Upper lobe of left lung (tissue), 6 donors: ENCODE data around the gene SMIM28. TPM values are rescaled to one million over a fixed set of nuclear protein-coding genes. Genes with fewer than 3 reads are reported as not detected.

Source experiments
- ATAC-seq, 2 donors: fragments of 200-7000 bp; cut with Tn5 transposase; one replicate each; pipeline ENCODE4 v1.9.1; 2022; ENCODE audit warnings: mild to moderate bottlenecking in 2 of 2, moderate library complexity in 2 of 2; ENCODE audit not compliant: low FRiP score in 2 of 2
- DNase-seq, 2 donors: peaks; one replicate each; pipeline ENCODE4 v3.0.0-alpha.2; 2019 to 2020
- H3K27ac ChIP-seq, 4 donors: fragments of 200-600 bp; sonication (generic); one replicate each; pipeline ENCODE4 v1.5.1; 2016 to 2019
- H3K27me3 ChIP-seq, 4 donors: fragments of 200-600 bp; sonication (generic); one replicate each; pipeline ENCODE4 v1.5.1; 2017 to 2019
- H3K36me3 ChIP-seq, 4 donors: fragments of 200-600 bp; sonication (generic); one replicate each; pipeline ENCODE4 v1.5.1; 2016 to 2019
- H3K4me1 ChIP-seq, 4 donors: fragments of 200-600 bp; sonication (generic); one replicate each; pipeline ENCODE4 v1.5.1; 2018 to 2019
- H3K4me3 ChIP-seq, 4 donors: fragments of 200-600 bp; sonication (generic); one replicate each; pipeline ENCODE4 v1.5.1; 2017 to 2019; ENCODE audit warnings: mild to moderate bottlenecking in 2 of 4, moderate library complexity in 1 of 4
- H3K9me3 ChIP-seq, 4 donors: fragments of 200-600 bp; sonication (generic); one replicate each; pipeline ENCODE4 v1.5.1; 2018 to 2019
- EP300 ChIP-seq, 4 donors: sonication (generic); formaldehyde crosslinking; IDR thresholded peaks; one replicate each; pipeline ENCODE4 v1.5.1; 2017; ENCODE audit warnings: antibody characterized with exemption in 4 of 4, control low read depth in 2 of 4
- POLR2A ChIP-seq, 4 donors: fragments of 450-650 bp; IDR thresholded peaks; one replicate each; pipeline ENCODE4 v1.5.1; 2016 to 2017; ENCODE audit warnings: antibody characterized with exemption in 4 of 4, mild to moderate bottlenecking in 2 of 4
- POLR2AphosphoS5 ChIP-seq, 2 donors: sonication (generic); formaldehyde crosslinking; IDR thresholded peaks; one replicate each; pipeline ENCODE4 v1.5.1; 2017; ENCODE audit warnings: antibody characterized with exemption in 2 of 2
- WGBS, 2 donors: methylation state at CpG; one replicate each; pipeline ENCODE4 v1.1.5; 2017 to 2018; 5-methylcytosine and 5-hydroxymethylcytosine counted together
- total RNA-seq, 6 donors: library from RNA; depleted of rRNA in 4 of 6; stranded (reverse); fragments of >200 nt in 4 of 6; gene quantifications; one replicate each; pipeline versions ENCODE4 v1.1.0 to v1.2.1, GENCODE V29; 2016 to 2021
- TF ChIP-seq, protein P1 (sequence below), 6 experiments: fragments of 450-650 bp in 4 of 6; fragments of 200-600 bp in 2 of 6; sonication (generic) in 2 of 6; IDR thresholded peaks; one replicate each; pipeline ENCODE4 v1.5.1; 2016 to 2019; ENCODE audit warnings: antibody characterized with exemption in 6 of 6
- donor health status: DM: no; HTN: no; CAD: no; lungs with moderate emphysema.
- donor health status: DM: no; HTN: yes; CAD: no; lungs with severe emphysema.

Gene SMIM28
- total RNA-seq, 6 donors from 2014 or later: not detected

DNA sequence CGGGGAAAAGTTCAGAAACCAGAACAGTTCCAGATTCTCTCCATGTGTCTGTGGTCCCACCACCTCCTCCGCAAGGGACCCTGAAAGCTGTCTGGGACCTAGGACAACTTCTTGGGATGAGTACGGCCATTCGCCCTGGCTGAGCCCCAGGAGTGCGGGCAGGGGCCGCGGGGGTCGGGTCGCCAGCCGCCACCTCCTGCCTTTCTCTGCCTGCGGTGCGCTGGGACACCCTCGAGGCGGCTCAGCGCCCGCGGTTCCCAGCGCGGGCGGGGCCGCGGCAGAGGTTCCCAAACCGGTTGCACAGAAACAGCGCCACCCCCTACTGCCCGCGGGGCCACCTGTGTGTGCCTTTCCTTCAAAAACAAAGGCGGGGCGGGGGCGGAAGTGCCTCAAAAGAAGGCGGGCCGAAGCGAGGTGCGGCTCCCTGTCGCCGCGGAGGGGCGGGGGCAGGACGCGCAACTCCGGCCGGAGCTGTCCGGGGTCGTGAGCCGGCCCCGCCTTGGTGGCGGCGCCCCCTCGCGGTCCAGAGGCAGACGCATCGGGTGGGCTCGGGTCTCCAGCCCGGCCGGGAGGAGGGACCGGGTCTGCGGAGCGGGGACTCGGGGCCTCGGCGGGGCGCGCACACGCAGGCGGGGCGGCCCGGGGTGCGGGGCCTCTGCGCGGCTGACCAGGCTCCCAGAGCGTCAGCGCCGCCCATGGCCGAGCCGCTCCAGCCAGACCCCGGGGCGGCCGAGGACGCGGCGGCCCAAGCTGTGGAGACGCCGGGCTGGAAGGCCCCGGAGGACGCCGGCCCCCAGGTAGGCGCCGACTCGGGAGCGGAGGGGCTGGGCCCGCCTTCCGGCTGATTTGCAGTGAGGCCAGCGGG, 26.3 kb downstream of the SMIM28 start, which contains the start of gene HEBP2:
HEBP2 (plus strand) TSS at position 423 of the 865 bp plus-strand sequence; CDS start at position 696, 273 bp downstream.
- WGBS, 2 donors: 0% methylated on average over 40 of the region's 92 CpGs; no CpG with 5 or more reads in 1 of the 2 donors
- peak; percentile 93 to 94 for ATAC-seq
- Histone ChIP-seq H3K36me3 (peaks cover 9 to 35% (median 19%) of the 10 kb centered on the region in 4 donors), H3K4me3 (peak within 1 kb of the TSS; percentile 70 to 90 (median 81)), H3K27ac (peak within 1 kb of the TSS; percentile 93 to 96 (median 94)), H3K27me3 (no peaks in the 10 kb centered on the region), H3K9me3 (no peaks in the 10 kb centered on the region), H3K4me1 (peaks cover 0 to 19% (median 6%) of the 10 kb centered on the region in 4 donors)
- DNase-seq: peak; percentile 96 to 98
- TF ChIP-seq POLR2A (IDR thresholded peaks at IDR 0.05) (peak in 3 of 4 donors; percentile 70 to 91 (median 88)), POLR2AphosphoS5 (IDR thresholded peaks at IDR 0.05) (peak; percentile 55 to 92), EP300 (IDR thresholded peaks at IDR 0.05) (peak in 1 of 4 donors; percentile 12)
- TF ChIP-seq, protein P1, sequence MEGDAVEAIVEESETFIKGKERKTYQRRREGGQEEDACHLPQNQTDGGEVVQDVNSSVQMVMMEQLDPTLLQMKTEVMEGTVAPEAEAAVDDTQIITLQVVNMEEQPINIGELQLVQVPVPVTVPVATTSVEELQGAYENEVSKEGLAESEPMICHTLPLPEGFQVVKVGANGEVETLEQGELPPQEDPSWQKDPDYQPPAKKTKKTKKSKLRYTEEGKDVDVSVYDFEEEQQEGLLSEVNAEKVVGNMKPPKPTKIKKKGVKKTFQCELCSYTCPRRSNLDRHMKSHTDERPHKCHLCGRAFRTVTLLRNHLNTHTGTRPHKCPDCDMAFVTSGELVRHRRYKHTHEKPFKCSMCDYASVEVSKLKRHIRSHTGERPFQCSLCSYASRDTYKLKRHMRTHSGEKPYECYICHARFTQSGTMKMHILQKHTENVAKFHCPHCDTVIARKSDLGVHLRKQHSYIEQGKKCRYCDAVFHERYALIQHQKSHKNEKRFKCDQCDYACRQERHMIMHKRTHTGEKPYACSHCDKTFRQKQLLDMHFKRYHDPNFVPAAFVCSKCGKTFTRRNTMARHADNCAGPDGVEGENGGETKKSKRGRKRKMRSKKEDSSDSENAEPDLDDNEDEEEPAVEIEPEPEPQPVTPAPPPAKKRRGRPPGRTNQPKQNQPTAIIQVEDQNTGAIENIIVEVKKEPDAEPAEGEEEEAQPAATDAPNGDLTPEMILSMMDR (IDR thresholded peaks at IDR 0.05): peak; percentile 49 to 91 (median 80)

DNA sequence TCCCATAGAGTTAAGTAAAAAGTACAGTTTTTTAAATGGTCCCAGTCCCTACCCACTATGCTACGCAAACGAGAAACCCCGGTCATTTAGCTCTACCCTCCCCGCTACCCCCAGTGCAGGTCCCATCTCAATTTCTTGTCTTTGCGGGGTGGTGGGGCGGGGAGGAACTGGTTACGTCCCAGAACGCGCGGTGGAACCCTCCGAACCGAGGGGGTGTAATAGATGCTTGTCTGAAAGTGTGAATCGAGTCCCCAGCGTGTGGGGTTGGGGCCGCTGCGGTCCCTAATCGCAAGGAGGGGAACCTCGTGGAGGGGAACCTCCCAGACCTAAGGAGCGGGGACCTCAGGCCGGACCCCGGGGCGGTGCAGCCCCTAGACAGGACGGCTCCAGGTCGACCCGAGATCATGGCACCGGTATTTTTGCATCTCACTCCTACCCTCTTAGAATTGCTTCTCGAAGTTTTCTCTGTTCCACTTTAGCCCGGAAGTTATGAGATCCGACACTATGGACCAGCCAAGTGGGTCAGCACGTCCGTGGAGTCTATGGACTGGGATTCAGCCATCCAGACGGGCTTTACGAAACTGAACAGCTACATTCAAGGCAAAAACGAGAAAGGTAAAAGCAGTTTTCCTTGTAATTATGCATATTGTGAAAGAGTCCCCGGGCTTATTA, 27.1 kb downstream of the SMIM28 start:
- H3K27ac ChIP-seq: peak overlapping the region; percentile 93 to 96 (median 94)
- WGBS, 2 donors: 6 to 9% methylated on average over 17 to 35 of the region's 35 CpGs
- peaks cover 9 to 43% (median 24%) of the 10 kb centered on the region in 4 donors for H3K36me3 ChIP-seq
- no peaks in the 10 kb centered on the region for H3K27me3 ChIP-seq
- peak overlapping the region; percentile 70 to 90 (median 81) for H3K4me3 ChIP-seq
- H3K4me1 ChIP-seq: peaks cover 0 to 22% (median 6%) of the 10 kb centered on the region in 4 donors
- H3K9me3 ChIP-seq: no peaks in the 10 kb centered on the region
- DNase-seq (peak; percentile 28 to 84), ATAC-seq (peak; percentile 25 to 29)
- TF ChIP-seq POLR2A (IDR thresholded peaks at IDR 0.05) (no peak), POLR2AphosphoS5 (IDR thresholded peaks at IDR 0.05) (no peak), EP300 (IDR thresholded peaks at IDR 0.05) (no peak)
- TF ChIP-seq, protein P1 (IDR thresholded peaks at IDR 0.05): no peak

DNA sequence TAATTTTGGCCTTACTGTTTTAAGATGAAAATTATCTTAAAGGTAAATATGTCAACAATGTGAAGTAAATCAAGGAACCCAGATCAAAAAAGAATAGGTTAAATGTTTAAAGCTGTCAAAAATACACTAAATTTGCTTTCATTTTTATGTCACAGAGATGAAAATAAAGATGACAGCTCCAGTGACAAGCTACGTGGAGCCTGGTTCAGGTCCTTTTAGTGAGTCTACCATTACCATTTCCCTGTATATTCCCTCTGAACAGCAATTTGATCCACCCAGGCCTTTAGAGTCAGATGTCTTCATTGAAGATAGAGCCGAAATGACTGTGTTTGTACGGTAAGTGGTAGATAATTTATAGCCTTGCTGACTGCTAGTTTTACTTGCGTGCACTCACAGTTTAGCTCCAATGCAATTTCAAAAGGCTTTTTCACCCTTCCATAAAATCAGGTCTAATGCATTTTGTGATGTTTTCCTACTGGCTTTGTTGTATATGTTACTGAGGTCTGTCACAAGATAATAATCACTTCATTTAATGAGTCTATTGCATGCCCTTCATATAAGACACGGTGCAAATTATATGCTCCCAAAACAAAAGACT, 28.2 kb downstream of the SMIM28 start:
- TF ChIP-seq, protein P1 (IDR thresholded peaks at IDR 0.05): no peak
- no peak for TF ChIP-seq EP300 (IDR thresholded peaks at IDR 0.05)
- no peak for TF ChIP-seq POLR2A (IDR thresholded peaks at IDR 0.05)
- no peak for TF ChIP-seq POLR2AphosphoS5 (IDR thresholded peaks at IDR 0.05)

DNA sequence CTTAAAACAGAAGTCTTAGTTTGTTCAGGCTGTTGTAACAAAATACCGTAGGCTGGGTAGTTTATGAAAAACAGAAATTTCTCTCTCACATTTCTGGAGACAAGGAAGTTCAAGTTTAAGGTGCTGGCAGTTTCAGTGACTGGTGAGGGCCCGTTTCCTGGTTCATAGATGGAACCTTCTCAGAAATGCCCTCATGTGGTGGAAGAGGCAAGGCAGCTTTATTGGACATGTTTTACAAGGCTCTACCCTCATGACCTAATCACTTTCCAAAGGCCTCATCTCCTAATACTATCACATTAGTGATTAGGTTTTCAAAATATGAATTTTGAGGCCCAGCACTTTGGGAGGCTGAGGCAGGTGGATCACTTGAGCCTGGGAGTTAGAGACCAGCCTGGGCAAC, 28.7 kb downstream of the SMIM28 start:
- Histone ChIP-seq H3K9me3 (no peaks in the 10 kb centered on the region), H3K27me3 (no peaks in the 10 kb centered on the region), H3K36me3 (peaks cover 9 to 57% (median 27%) of the 10 kb centered on the region in 4 donors), H3K4me3 (no peak overlapping the region), H3K27ac (no peak overlapping the region), H3K4me1 (peaks cover 4 to 35% (median 18%) of the 10 kb centered on the region in 4 donors)
- TF ChIP-seq POLR2AphosphoS5 (IDR thresholded peaks at IDR 0.05): no peak
- TF ChIP-seq POLR2A (IDR thresholded peaks at IDR 0.05): no peak
- TF ChIP-seq, protein P1 (IDR thresholded peaks at IDR 0.05): no peak
- no peak for TF ChIP-seq EP300 (IDR thresholded peaks at IDR 0.05)
- WGBS, 2 donors: 62 to 81% methylated on average over 2 of the region's 2 CpGs
- DNase-seq: no peak
- ATAC-seq: no peak

More for the DNA sequence above, 28.2 kb downstream of the SMIM28 start:
- Histone ChIP-seq H3K27me3 (no peaks in the 10 kb centered on the region), H3K27ac (peak overlapping the region in 1 of 4 donors; percentile 95), H3K4me3 (no peak overlapping the region), H3K4me1 (peaks cover 4 to 32% (median 14%) of the 10 kb centered on the region in 4 donors), H3K9me3 (no peaks in the 10 kb centered on the region), H3K36me3 (peaks cover 9 to 52% (median 25%) of the 10 kb centered on the region in 4 donors)
- 82 to 83% methylated on average over 5 of the region's 5 CpGs for WGBS, 2 donors
- DNase-seq (no peak), ATAC-seq (no peak)
